HG03139 (cell line): ENCODE measurements around the gene ZFYVE28.
"Not testable (repeated sequence)": the region's sequence is repeated elsewhere in the genome, so short reads cannot be mapped to it uniquely, and the experiment has no call there.

Source experiments
- ATAC-seq: cut with Tn5 transposase; IDR thresholded peaks from one replicate; pipeline ENCODE4 v1.9.1; 2021; ENCODE audit not compliant: unreplicated experiment

The ZFYVE28 gene

DNA sequence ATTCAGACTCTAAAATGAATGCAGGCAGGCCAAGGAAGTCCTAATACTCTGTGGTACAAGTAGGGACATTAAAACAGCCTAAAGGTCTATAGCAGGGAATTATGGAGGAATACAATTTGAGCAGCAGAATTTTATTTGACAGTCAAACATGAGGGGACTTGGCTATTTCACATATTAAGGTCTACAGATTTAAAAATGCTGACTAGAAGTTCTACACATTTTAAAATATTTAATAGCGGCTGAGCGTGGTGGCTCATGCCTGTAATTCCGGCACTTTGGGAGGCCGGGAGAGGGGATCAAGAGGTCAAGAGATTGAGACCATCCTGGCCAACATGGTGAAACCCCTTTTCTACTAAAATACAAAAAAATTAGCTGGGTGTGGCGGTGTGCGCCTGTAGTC is 187.4 kb downstream of the ZFYVE28 start:
- no peak for ATAC-seq

GRCh38 chr4:2226261-2226660 is 192.2 kb downstream of the ZFYVE28 start:
- ATAC-seq = no peak

GRCh38 chr4:2222838-2223237 is 195.6 kb downstream of the ZFYVE28 start:
- ATAC-seq = no peak

- not testable (repeated sequence) for ATAC-seq
Observed at GRCh38 chr4:2221378-2221777, 197.1 kb downstream of the ZFYVE28 start.

- ATAC-seq = no peak
Observed at GRCh38 chr4:2220016-2220630, 198.3 kb downstream of the ZFYVE28 start.
